SK-N-SH (cell line): Measurements from ENCODE around the gene MEIS2. TPM values are rescaled to one million over a fixed set of nuclear protein-coding genes. Genes with fewer than 3 reads are reported as not detected.

Experiments used
- CTCF ChIA-PET: fragments of 300-600, 350-600 bp; formaldehyde crosslinking; extraction: SDS; loops from one replicate; lab custom pipeline; 2021; lab: Yijun Ruan, JAX
- POLR2A ChIA-PET: fragments of 350-600 bp; sonication (Branson Sonifier 250); formaldehyde crosslinking; extraction: SDS; loops from one replicate; lab custom pipeline; 2020; ENCODE audit warnings: antibody characterized with exemption, inconsistent platforms; lab: Yijun Ruan, JAX
- DNase-seq: peaks from one replicate; pipeline ENCODE4 v3.0.0; 2012
- H2AFZ ChIP-seq: fragments of 200-600 bp; sonication (generic); 2 replicates; pipeline ENCODE4 v1.8.1; 2016; ENCODE audit warnings: antibody characterized with exemption, mild to moderate bottlenecking, low read depth
- H3F3A ChIP-seq: fragments of 200-600 bp; sonication (generic); replicated peaks from 2 replicates; pipeline ENCODE3; 2016; ENCODE audit warnings: antibody characterized with exemption, mild to moderate bottlenecking; ENCODE audit not compliant: insufficient read depth
- H3K27ac ChIP-seq, 2 experiments: fragments of 200-500 bp in 1 of 2; fragments of 200-600 bp in 1 of 2; sonication (Bioruptor generic) in 1 of 2; sonication (generic), shearing (Covaris generic) in 1 of 2; 2 replicates each; pipeline versions ENCODE4 v1.5.1 to v1.6.1; 2014 to 2016; ENCODE audit warnings: low read depth in 2 of 2, inconsistent platforms in 1 of 2, low read length in 1 of 2, mild to moderate bottlenecking in 1 of 2, mixed read lengths in 1 of 2
- H3K27me3 ChIP-seq: fragments of 200-600 bp; sonication (generic), shearing (Covaris generic); 2 replicates; pipeline ENCODE4 v1.6.1; 2016; ENCODE audit warnings: mixed run types; ENCODE audit not compliant: insufficient read depth
- H3K36me3 ChIP-seq, 2 experiments: fragments of 200-500 bp in 1 of 2; fragments of 200-600 bp in 1 of 2; sonication (Bioruptor generic) in 1 of 2; sonication (generic) in 1 of 2; replicated peaks in 1 of 2; 2 replicates each; pipeline versions ENCODE3 to v1.5.1; 2014 to 2016; ENCODE audit warnings: low read length in 1 of 2, mild to moderate bottlenecking in 1 of 2; ENCODE audit not compliant: insufficient read depth in 2 of 2, control insufficient read depth in 1 of 2
- H3K4me1 ChIP-seq, 2 experiments: fragments of 200-500 bp in 1 of 2; fragments of 200-600 bp in 1 of 2; sonication (Bioruptor generic) in 1 of 2; sonication (generic), shearing (Covaris generic) in 1 of 2; 2 replicates each; pipeline versions ENCODE4 v1.5.1 to v1.6.1; 2014 to 2016; ENCODE audit warnings: low read depth in 1 of 2, low read length in 1 of 2, mixed run types in 1 of 2; ENCODE audit not compliant: insufficient read depth in 2 of 2, control insufficient read depth in 1 of 2
- H3K4me2 ChIP-seq: fragments of 200-600 bp; sonication (generic), shearing (Covaris generic); 2 replicates; pipeline ENCODE4 v1.6.1; 2017; ENCODE audit warnings: mixed run types
- H3K4me3 ChIP-seq, 2 experiments: fragments of 200-500 bp in 1 of 2; fragments of 200-600 bp in 1 of 2; sonication (Bioruptor generic) in 1 of 2; sonication (generic), shearing (Covaris generic) in 1 of 2; 2 replicates each; pipeline versions ENCODE4 v1.5.1 to v1.8.1; 2014 to 2016; ENCODE audit warnings: low read depth in 2 of 2, inconsistent platforms in 1 of 2, low read length in 1 of 2, mild to moderate bottlenecking in 1 of 2, mixed read lengths in 1 of 2, moderate library complexity in 1 of 2
- H3K79me2 ChIP-seq: fragments of 200-600 bp; sonication (generic); 2 replicates; pipeline ENCODE4 v1.8.1; 2017; ENCODE audit warnings: mild to moderate bottlenecking; ENCODE audit not compliant: insufficient read depth
- H3K9ac ChIP-seq: fragments of 200-600 bp; sonication (generic); 2 replicates; pipeline ENCODE4 v1.6.1; 2017; ENCODE audit warnings: mixed run types
- H3K9me2 ChIP-seq: fragments of 200-600 bp; sonication (generic); 2 replicates; pipeline ENCODE4 v1.6.1; 2017; ENCODE audit warnings: mixed run types
- H3K9me3 ChIP-seq: fragments of 200-600 bp; sonication (generic); 2 replicates; pipeline ENCODE4 v1.6.1; 2017; ENCODE audit warnings: mixed run types, mild to moderate bottlenecking, moderate library complexity
- H4K20me1 ChIP-seq: fragments of 200-600 bp; sonication (generic); 2 replicates; pipeline ENCODE4 v1.6.1; 2017; ENCODE audit warnings: mild to moderate bottlenecking, mixed run types; ENCODE audit not compliant: insufficient read depth
- CTCF ChIP-seq: fragments of 200-600 bp; sonication (generic); IDR thresholded peaks from 2 replicates; pipeline ENCODE4 v1.6.1; 2017; ENCODE audit warnings: antibody characterized with exemption, mild to moderate bottlenecking, moderate library complexity
- ELF1 ChIP-seq: IDR thresholded peaks from 2 replicates; pipeline ENCODE4 v1.4.0; 2012
- EP300 ChIP-seq, 2 experiments: IDR thresholded peaks; 2 replicates each; pipeline versions ENCODE4 v1.4.0 to v1.6.1; 2012; ENCODE audit warnings: borderline replicate concordance in 1 of 2, low read depth in 1 of 2, low read length in 1 of 2
- EZH2phosphoT487 ChIP-seq: fragments of 200-600 bp; sonication (generic); IDR thresholded peaks from 2 replicates; pipeline ENCODE4 v1.6.1; 2017; ENCODE audit warnings: low read depth, mixed run types, mild to moderate bottlenecking, antibody characterized with exemption, moderate library complexity, borderline replicate concordance
- FOSL2 ChIP-seq: IDR thresholded peaks from 2 replicates; pipeline ENCODE4 v1.4.0; 2012; ENCODE audit warnings: low read depth, mild to moderate bottlenecking, moderate library complexity, borderline replicate concordance
- FOXJ3 ChIP-seq: sonication (generic); formaldehyde crosslinking; IDR thresholded peaks from 2 replicates; pipeline ENCODE4 v1.5.1; 2020; ENCODE audit warnings: mild to moderate bottlenecking, missing genetic modification reagents
- GATA2 ChIP-seq: sonication (generic); formaldehyde crosslinking; IDR thresholded peaks from 2 replicates; pipeline ENCODE4 v1.5.0; 2020; ENCODE audit warnings: mild to moderate bottlenecking, missing genetic modification reagents
- MAX ChIP-seq: IDR thresholded peaks from 2 replicates; pipeline ENCODE4 v1.4.0; 2012; ENCODE audit warnings: low read depth
- NFIC ChIP-seq: IDR thresholded peaks from 2 replicates; pipeline ENCODE4 v1.4.0; 2012; ENCODE audit warnings: borderline replicate concordance
- NRF1 ChIP-seq: IDR thresholded peaks from 2 replicates; pipeline ENCODE4 v1.6.1; 2012; ENCODE audit warnings: low read depth, mild to moderate bottlenecking, low read length
- RAD21 ChIP-seq: IDR thresholded peaks from 2 replicates; pipeline ENCODE4 v1.6.1; 2012; ENCODE audit warnings: mild to moderate bottlenecking, low read length
- RFX5 ChIP-seq: IDR thresholded peaks from 2 replicates; pipeline ENCODE4 v1.6.1; 2012; ENCODE audit warnings: mild to moderate bottlenecking, improper control_type of control experiment, low read length
- RXRA ChIP-seq: IDR thresholded peaks from 2 replicates; pipeline ENCODE4 v1.4.0; 2012; ENCODE audit warnings: low read depth, mild to moderate bottlenecking, borderline replicate concordance
- TCF12 ChIP-seq: IDR thresholded peaks from 2 replicates; pipeline ENCODE4 v1.4.0; 2012
- YY1 ChIP-seq: IDR thresholded peaks from 2 replicates; pipeline ENCODE4 v1.4.0; 2012; ENCODE audit warnings: low read depth, mild to moderate bottlenecking
- WGBS: methylation state at CpG from one replicate; pipeline ENCODE4 v1.1.6; 2017; ENCODE audit warnings: low lambda C conversion rate; 5-methylcytosine and 5-hydroxymethylcytosine counted together
- polyA plus RNA-seq, 3 experiments: library from polyadenylated mRNA; depleted of rRNA; stranded (reverse); fragments of >200 nt; gene quantifications; 2 replicates each; pipeline ENCODE4 v1.2.3, GENCODE V29; 2012
- TF ChIP-seq, protein P1 (sequence below): fragments of 150-350 bp; IDR thresholded peaks from 2 replicates; pipeline ENCODE4 v1.6.1; 2017; ENCODE audit warnings: antibody characterized with exemption, low read length, low read depth, borderline replicate concordance
- TF ChIP-seq, protein P2 (sequence below): IDR thresholded peaks from 2 replicates; pipeline ENCODE4 v1.4.0; 2012; ENCODE audit warnings: low read depth, borderline replicate concordance
- TF ChIP-seq, protein P3 (sequence below): fragments of 150-350 bp; IDR thresholded peaks from 2 replicates; pipeline ENCODE4 v1.6.1; 2016; ENCODE audit warnings: mild to moderate bottlenecking, low read depth, low read length
- TF ChIP-seq, protein P4 (sequence below): IDR thresholded peaks from 2 replicates; pipeline ENCODE4 v1.4.0; 2012; ENCODE audit warnings: low read depth, borderline replicate concordance

The MEIS2 gene
- polyA plus RNA-seq, 1 of the 3 experiments (the other 2 are of a cell fraction) = 146 TPM

DNA sequence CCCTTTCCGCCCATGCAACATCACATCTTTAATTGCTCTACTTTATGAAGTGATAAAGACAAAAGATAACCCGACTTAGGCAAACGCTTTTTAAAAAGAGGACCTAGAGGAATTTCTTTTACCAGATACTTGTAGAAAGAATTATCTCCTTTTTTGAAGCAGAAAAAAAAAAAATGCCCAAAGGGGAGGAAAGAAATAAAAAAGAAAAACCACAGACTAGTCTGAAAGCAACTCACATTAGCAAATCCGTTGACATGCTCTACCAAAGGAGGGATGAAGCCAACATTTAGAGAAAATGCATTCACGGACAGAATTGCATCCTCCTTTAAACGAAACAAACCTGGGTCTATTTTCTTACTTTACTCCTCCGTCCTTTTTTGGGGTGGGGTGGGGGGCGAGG, 213.6 kb downstream of the MEIS2 start:
- Histone ChIP-seq H3K9me2 (no peaks in the 10 kb centered on the region), H3F3A (peaks cover 27% of the 10 kb centered on the region), H3K36me3 (peaks cover 27 to 37% of the 10 kb centered on the region in 2 experiments), H3K4me1 (peaks cover 0 to 17% of the 10 kb centered on the region in 2 experiments; a peak in 2 of 4 replicates), H2AFZ (no peak overlapping the region), H3K9me3 (no peaks in the 10 kb centered on the region), H3K27me3 (no peaks in the 10 kb centered on the region), H3K9ac (no peak overlapping the region), H3K4me2 (no peak overlapping the region), H3K27ac (no peak overlapping the region), H3K79me2 (0 out of 2 replicates have a peak, but pooled peaks cover 7% of the 10 kb centered on the region), H3K4me3 (no peak overlapping the region), H4K20me1 (no peaks in the 10 kb centered on the region)
- no peak for DNase-seq
- TF ChIP-seq EZH2phosphoT487 (no peak), YY1 (no peak), CTCF (no peak), FOSL2 (no peak), NRF1 (no peak), RAD21 (no peak), ELF1 (no peak), NFIC (no peak), GATA2 (CRISPR knock-in tag) (no peak), EP300 (IDR thresholded peaks at IDR 0.05; ENCODE audit: borderline replicate concordance in 1 of 2, low read depth in 1 of 2, low read length in 1 of 2) (no peak), RXRA (no peak), MAX (no peak), TCF12 (no peak), RFX5 (no peak), FOXJ3 (CRISPR knock-in tag) (no peak)
- TF ChIP-seq, protein P1, sequence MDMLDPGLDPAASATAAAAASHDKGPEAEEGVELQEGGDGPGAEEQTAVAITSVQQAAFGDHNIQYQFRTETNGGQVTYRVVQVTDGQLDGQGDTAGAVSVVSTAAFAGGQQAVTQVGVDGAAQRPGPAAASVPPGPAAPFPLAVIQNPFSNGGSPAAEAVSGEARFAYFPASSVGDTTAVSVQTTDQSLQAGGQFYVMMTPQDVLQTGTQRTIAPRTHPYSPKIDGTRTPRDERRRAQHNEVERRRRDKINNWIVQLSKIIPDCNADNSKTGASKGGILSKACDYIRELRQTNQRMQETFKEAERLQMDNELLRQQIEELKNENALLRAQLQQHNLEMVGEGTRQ = no peak
- TF ChIP-seq, protein P2, sequence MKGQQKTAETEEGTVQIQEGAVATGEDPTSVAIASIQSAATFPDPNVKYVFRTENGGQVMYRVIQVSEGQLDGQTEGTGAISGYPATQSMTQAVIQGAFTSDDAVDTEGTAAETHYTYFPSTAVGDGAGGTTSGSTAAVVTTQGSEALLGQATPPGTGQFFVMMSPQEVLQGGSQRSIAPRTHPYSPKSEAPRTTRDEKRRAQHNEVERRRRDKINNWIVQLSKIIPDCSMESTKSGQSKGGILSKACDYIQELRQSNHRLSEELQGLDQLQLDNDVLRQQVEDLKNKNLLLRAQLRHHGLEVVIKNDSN = no peak
- TF ChIP-seq, protein P3, sequence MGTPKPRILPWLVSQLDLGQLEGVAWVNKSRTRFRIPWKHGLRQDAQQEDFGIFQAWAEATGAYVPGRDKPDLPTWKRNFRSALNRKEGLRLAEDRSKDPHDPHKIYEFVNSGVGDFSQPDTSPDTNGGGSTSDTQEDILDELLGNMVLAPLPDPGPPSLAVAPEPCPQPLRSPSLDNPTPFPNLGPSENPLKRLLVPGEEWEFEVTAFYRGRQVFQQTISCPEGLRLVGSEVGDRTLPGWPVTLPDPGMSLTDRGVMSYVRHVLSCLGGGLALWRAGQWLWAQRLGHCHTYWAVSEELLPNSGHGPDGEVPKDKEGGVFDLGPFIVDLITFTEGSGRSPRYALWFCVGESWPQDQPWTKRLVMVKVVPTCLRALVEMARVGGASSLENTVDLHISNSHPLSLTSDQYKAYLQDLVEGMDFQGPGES = no peak
- TF ChIP-seq, protein P4, sequence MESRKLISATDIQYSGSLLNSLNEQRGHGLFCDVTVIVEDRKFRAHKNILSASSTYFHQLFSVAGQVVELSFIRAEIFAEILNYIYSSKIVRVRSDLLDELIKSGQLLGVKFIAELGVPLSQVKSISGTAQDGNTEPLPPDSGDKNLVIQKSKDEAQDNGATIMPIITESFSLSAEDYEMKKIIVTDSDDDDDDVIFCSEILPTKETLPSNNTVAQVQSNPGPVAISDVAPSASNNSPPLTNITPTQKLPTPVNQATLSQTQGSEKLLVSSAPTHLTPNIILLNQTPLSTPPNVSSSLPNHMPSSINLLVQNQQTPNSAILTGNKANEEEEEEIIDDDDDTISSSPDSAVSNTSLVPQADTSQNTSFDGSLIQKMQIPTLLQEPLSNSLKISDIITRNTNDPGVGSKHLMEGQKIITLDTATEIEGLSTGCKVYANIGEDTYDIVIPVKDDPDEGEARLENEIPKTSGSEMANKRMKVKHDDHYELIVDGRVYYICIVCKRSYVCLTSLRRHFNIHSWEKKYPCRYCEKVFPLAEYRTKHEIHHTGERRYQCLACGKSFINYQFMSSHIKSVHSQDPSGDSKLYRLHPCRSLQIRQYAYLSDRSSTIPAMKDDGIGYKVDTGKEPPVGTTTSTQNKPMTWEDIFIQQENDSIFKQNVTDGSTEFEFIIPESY = no peak
- ChIA-PET CTCF (interaction anchor here (1.2 kb wide), 1 partner anchor 994 kb away, joined by 4 read pairs; no protein-coding TSS in a partner anchor), POLR2A (no interaction called here)
- 88% methylated on average over 8 of the region's 8 CpGs for WGBS
